ENCODE results near the gene ZNF777.
"Not testable (repeated sequence)": the region's sequence is repeated elsewhere in the genome, so short reads cannot be mapped to it uniquely, and the experiment has no call there.

ZNF777 gene

DNA sequence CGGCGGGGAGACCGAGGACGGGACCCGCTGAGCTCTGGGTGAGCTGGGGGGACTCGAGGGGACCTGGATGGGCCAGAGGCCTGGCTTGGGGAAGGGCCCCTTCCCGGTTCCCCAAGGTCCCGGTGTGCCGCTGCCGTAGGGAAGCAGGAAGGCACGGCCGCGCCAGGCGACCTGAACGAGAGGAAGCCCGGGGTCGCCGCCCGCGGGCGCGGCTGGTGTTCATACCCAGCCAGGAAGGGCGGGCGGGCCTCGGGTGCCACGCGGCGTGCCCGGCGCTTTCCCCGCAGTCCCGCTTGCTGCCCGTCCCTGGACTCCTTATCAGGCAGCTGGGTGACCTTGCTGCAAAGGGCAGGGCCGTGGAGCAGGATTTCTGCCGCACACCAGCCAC, 38.0 kb downstream of the ZNF777 start:
- in situ Hi-C loops (cut with HindIII; ENCODE audit: low sequenced_read_pairs) = no loop called here
- DNase-seq (ENCODE audit: low read depth) = no peak
- TF ChIP-seq, protein P1, sequence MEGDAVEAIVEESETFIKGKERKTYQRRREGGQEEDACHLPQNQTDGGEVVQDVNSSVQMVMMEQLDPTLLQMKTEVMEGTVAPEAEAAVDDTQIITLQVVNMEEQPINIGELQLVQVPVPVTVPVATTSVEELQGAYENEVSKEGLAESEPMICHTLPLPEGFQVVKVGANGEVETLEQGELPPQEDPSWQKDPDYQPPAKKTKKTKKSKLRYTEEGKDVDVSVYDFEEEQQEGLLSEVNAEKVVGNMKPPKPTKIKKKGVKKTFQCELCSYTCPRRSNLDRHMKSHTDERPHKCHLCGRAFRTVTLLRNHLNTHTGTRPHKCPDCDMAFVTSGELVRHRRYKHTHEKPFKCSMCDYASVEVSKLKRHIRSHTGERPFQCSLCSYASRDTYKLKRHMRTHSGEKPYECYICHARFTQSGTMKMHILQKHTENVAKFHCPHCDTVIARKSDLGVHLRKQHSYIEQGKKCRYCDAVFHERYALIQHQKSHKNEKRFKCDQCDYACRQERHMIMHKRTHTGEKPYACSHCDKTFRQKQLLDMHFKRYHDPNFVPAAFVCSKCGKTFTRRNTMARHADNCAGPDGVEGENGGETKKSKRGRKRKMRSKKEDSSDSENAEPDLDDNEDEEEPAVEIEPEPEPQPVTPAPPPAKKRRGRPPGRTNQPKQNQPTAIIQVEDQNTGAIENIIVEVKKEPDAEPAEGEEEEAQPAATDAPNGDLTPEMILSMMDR (IDR thresholded peaks at IDR 0.05; ENCODE audit: low read depth, low read length, missing control alignments) = no peak
- peak overlapping the region; percentile 12 for H3K4me3 ChIP-seq (ENCODE audit: low read depth, low read length)

DNA sequence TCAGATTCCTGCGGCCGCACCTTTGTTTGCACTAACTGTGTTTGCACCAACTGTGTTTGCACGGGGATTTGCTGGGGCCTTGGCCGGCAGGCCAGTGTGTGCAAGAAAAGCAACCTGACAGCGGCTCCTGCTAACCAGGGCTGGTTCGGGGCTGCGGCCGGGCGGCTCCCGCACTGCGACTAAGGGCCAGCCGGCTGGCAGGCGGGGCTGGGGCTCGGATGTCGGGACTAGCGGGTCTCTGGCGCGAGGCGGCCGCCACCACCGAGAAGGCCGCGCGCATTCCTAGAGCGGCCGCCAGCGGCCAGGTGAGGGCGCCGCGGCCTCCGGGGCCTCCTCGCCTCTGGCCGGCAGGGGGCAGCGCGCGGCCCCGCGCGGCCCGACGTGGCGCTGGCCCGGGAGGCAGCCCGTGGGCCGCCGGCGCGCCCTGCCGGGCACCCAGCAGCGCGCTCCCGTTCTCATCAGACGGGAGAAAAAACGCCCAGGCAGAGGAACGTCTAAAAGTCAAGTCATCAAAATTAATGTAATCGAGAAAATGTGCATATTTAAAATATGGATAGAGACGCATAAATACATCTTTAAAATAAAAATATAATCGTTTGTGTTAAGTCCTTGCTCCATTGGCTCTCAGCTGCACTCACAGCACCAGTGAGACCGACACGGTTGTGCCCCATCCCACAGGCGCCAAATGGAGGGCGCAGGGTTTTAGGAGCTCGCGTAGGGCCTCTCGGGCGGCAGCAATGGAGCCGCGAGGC, 38.5 kb downstream of the ZNF777 start:
- TF ChIP-seq, protein P1 (IDR thresholded peaks at IDR 0.05; ENCODE audit: low read depth, low read length, missing control alignments) = peak; percentile 45

DNA sequence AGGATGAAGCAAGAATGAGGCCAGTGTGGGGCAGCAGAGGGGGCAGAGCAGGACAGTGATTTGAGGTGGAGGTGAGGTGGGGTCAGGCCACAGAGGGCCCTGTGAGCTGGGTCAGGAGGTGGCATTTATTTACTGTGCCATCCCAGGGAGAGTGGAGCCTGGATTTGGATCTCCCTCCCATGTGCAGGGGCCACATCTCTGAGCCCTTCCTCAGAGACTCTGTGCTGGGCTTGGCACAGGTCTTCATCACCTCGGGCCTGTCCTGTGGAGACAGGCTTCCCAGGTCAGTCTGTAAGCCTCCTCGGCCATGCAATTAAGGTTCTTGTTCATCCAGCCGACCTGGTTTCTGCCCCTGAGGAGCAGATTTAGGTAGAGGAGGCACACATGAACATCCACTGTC, 40.9 kb downstream of the ZNF777 start:
- H3K4me3 ChIP-seq (ENCODE audit: low read depth, low read length) = no peak overlapping the region
- TF ChIP-seq, protein P1 (IDR thresholded peaks at IDR 0.05; ENCODE audit: low read depth, low read length, missing control alignments) = no peak
- in situ Hi-C loops (cut with HindIII; ENCODE audit: low sequenced_read_pairs) = no loop called here
- no peak for DNase-seq (ENCODE audit: low read depth)

More for the DNA sequence above, 38.5 kb downstream of the ZNF777 start:
- in situ Hi-C loops (cut with HindIII; ENCODE audit: low sequenced_read_pairs) = no loop called here
- DNase-seq (ENCODE audit: low read depth) = peak; percentile 3
- peak overlapping the region; percentile 32 for H3K4me3 ChIP-seq (ENCODE audit: low read depth, low read length)

DNA sequence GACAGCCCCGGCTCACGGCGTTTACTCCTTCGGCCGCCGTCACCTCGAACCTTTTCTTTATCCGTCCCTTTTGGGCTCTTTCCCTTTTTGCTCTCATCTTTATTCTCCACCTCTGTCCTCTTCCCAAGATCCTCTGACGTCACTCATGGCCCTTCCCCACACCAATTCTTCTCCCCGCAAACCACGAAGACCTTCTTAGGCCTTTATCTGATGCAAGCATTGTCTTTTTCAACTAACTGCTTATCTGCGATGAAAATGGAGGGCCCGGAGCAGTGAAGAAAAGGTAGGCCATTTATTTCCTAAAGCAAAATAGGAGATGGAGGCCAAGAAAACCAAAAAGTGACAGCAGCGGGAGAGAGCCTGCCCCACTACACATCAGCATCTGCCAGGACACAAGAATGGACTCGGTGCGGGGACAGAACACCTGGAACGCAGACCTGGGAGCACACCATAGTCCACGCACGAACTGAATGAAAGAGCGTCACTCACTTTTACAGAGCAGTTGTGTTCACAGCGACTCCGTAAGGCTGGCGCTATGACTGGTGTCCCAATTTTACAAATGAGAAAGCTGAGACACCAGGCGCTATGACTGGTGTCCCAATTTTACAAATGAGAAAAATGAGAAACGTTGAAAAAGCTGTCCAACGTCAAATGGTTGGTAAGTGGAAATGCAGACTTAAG, 45.3 kb downstream of the ZNF777 start:
- DNase-seq (ENCODE audit: low read depth) = no peak
- in situ Hi-C loops (cut with HindIII; ENCODE audit: low sequenced_read_pairs) = no loop called here
- peak overlapping the region; percentile 26 for H3K4me3 ChIP-seq (ENCODE audit: low read depth, low read length)
- TF ChIP-seq, protein P1 (IDR thresholded peaks at IDR 0.05; ENCODE audit: low read depth, low read length, missing control alignments) = no peak

DNA sequence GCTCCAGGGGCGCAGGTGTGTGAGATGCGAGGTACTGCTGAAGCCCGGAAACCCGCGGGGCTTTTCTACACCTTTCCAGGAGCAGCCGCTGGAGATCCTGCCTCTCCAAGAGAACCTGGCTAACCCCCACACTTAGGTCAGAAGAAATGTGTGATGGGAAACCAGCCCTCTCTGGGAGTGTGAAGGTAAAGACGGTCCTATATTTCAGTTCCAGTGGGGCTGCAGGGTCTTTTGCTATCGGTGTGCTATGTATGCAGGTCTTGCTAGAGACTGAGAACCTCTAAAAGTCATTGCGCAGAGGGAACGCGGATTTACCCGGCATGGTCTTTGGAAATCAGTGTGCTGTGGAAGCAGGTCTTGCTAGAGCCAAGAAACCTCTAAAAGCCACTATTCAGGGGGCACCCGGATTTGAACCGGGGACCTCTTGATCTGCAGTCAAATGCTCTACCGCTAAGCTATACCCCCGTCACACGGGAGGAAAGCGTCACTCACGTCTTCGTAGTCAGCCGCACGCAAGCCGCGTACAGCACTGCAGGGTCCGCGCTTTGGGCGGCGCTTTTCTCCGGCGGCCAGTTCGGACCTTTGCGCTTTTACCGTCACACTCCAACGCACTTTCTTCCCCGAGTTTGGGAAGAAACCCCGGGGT, 46.0 kb downstream of the ZNF777 start:
- TF ChIP-seq, protein P1 (IDR thresholded peaks at IDR 0.05; ENCODE audit: low read depth, low read length, missing control alignments) = no peak
- in situ Hi-C loops (cut with HindIII; ENCODE audit: low sequenced_read_pairs) = no loop called here
- H3K4me3 ChIP-seq (ENCODE audit: low read depth, low read length) = peak overlapping the region; percentile 26
- DNase-seq (ENCODE audit: low read depth) = peak; percentile 3

DNA sequence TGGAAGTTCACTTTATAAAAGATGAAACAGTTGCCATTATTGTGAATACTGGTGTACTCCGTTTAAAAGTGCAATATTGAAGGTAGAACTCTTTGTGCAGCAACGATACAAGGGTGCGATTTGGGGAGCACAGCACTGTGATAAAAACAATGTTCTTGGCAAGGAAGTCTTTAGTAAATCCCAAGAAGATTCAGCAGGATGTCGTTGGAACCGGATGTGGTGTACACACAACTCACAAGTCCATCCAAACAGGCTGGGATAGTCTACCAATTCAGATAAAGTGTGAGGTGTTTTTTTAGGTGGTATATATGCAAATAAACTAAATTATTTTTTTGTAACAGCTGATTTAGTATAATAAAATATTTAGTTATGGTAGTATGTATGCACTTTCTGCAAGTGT, 46.7 kb downstream of the ZNF777 start:
- in situ Hi-C loops (cut with HindIII; ENCODE audit: low sequenced_read_pairs) = no loop called here
- TF ChIP-seq, protein P1 (IDR thresholded peaks at IDR 0.05; ENCODE audit: low read depth, low read length, missing control alignments) = no peak
- no peak overlapping the region for H3K4me3 ChIP-seq (ENCODE audit: low read depth, low read length)
- DNase-seq (ENCODE audit: low read depth) = no peak

DNA sequence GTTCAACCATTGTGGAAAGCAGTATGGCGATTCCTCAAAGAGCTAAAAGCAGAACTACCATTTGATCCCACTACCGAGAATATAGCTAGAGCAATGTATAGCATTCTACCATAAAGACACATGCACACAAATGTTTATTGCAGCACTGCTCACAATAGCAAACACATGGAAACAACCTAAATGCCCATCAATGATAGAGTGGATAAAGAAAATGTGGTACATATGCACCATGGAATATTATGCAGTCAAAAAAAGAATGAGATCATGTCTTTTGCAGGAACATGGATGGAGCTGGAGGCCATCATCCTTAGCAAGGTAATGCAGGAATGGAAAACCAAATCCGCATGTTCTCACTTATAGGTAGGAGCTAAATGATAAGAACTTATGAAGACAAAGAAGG, 47.8 kb downstream of the ZNF777 start:
- H3K4me3 ChIP-seq (ENCODE audit: low read depth, low read length); in situ Hi-C loops (cut with HindIII; ENCODE audit: low sequenced_read_pairs); DNase-seq (ENCODE audit: low read depth): not testable (repeated sequence)
